CD14-positive monocyte (primary cell): ENCODE data around the gene LCA5. TPM values are rescaled to one million over a fixed set of nuclear protein-coding genes. Genes with fewer than 3 reads are reported as not detected.

ENCODE experiments used
- DNase-seq, 3 donors: peaks; one replicate each; pipeline ENCODE4 v3.0.0-alpha.2; 2011 to 2022
- H2AFZ ChIP-seq: 2 replicates; pipeline ENCODE4 v1.6.0; 2012; ENCODE audit warnings: mild to moderate bottlenecking, low read depth, low read length, inconsistent platforms; ENCODE audit not compliant: insufficient read depth, poor library complexity, severe bottlenecking
- H3K27ac ChIP-seq, 2 donors: 1 replicate in 1 of 2; 2 replicates in 1 of 2; pipeline ENCODE4 v1.5.1; 2012 to 2013; ENCODE audit warnings: low read length in 2 of 2, control low read depth in 1 of 2, inconsistent platforms in 1 of 2, low read depth in 1 of 2, mild to moderate bottlenecking in 1 of 2
- H3K27me3 ChIP-seq, 2 donors: one replicate each; pipeline versions ENCODE4 v1.6.0 to v1.6.1; 2011 to 2013; ENCODE audit warnings: low read length in 2 of 2; ENCODE audit not compliant: control insufficient read depth in 2 of 2, insufficient read depth in 2 of 2
- H3K36me3 ChIP-seq, 2 donors: replicated peaks in 1 of 2; 1 replicate in 1 of 2; 2 replicates in 1 of 2; pipeline versions ENCODE4 v1.5.1 to v1.6.1; 2012 to 2013; ENCODE audit warnings: low read length in 2 of 2, control low read depth in 1 of 2, inconsistent platforms in 1 of 2, mild to moderate bottlenecking in 1 of 2; ENCODE audit not compliant: insufficient read depth in 2 of 2, control insufficient read depth in 1 of 2
- H3K4me1 ChIP-seq, 2 donors: 1 replicate in 1 of 2; 2 replicates in 1 of 2; pipeline versions ENCODE4 v1.5.1 to v1.6.1; 2012 to 2013; ENCODE audit warnings: low read length in 2 of 2, control low read depth in 1 of 2, inconsistent platforms in 1 of 2, mild to moderate bottlenecking in 1 of 2, moderate library complexity in 1 of 2; ENCODE audit not compliant: insufficient read depth in 2 of 2, control insufficient read depth in 1 of 2
- H3K4me2 ChIP-seq: replicated peaks from 2 replicates; pipeline ENCODE3; 2012; ENCODE audit warnings: low read length, moderate library complexity, mild to moderate bottlenecking; ENCODE audit not compliant: poor library complexity, severe bottlenecking; ENCODE audit errors: extremely low read depth
- H3K4me3 ChIP-seq, 3 experiments: fragments of 200-600 bp in 1 of 3; sonication (generic) in 1 of 3; replicated peaks in 1 of 3; 1 replicate in 2 of 3; 2 replicates in 1 of 3; pipeline ENCODE4 v1.5.1; 2011 to 2013; ENCODE audit warnings: low read length in 3 of 3, mild to moderate bottlenecking in 3 of 3, control low read depth in 2 of 3, low read depth in 2 of 3, inconsistent platforms in 1 of 3, moderate library complexity in 1 of 3
- H3K79me2 ChIP-seq: 2 replicates; pipeline ENCODE4 v1.6.0; 2012; ENCODE audit warnings: mild to moderate bottlenecking, control low read depth, inconsistent platforms, low read length, moderate library complexity; ENCODE audit not compliant: insufficient read depth
- H3K9ac ChIP-seq: 2 replicates; pipeline ENCODE4 v1.6.0; 2017; ENCODE audit warnings: low read length, mild to moderate bottlenecking; ENCODE audit not compliant: insufficient read depth, poor library complexity, severe bottlenecking
- H3K9me3 ChIP-seq, 2 donors: replicated peaks in 1 of 2; 1 replicate in 1 of 2; 2 replicates in 1 of 2; pipeline versions ENCODE4 v1.5.1 to v1.6.1; 2012 to 2013; ENCODE audit warnings: low read length in 2 of 2, control low read depth in 1 of 2; ENCODE audit not compliant: control insufficient read depth in 1 of 2, insufficient read depth in 1 of 2
- H4K20me1 ChIP-seq: 2 replicates; pipeline ENCODE4 v1.6.0; 2012; ENCODE audit warnings: mild to moderate bottlenecking, low read length, control low read depth, moderate library complexity; ENCODE audit not compliant: insufficient read depth
- H3K27ac Mint-ChIP-seq, 7 donors: one replicate each; pipeline ENCODE4 v1.8.0; 2020; ENCODE audit warnings: mild to moderate bottlenecking in 7 of 7, mixed read lengths in 7 of 7, moderate library complexity in 6 of 7, inconsistent platforms in 2 of 7
- H3K27me3 Mint-ChIP-seq, 3 donors: one replicate each; pipeline ENCODE4 v1.8.0; 2021 to 2022; ENCODE audit warnings: low read depth in 3 of 3, mild to moderate bottlenecking in 3 of 3, mixed read lengths in 3 of 3, moderate library complexity in 3 of 3, inconsistent platforms in 1 of 3
- H3K36me3 Mint-ChIP-seq, 2 donors: one replicate each; pipeline ENCODE4 v1.8.0; 2020; ENCODE audit warnings: mixed read lengths in 2 of 2, inconsistent platforms in 1 of 2, mild to moderate bottlenecking in 1 of 2
- H3K4me1 Mint-ChIP-seq: one replicate; pipeline ENCODE4 v1.8.0; 2020; ENCODE audit warnings: mild to moderate bottlenecking, mixed read lengths
- H3K4me3 Mint-ChIP-seq, 2 donors: one replicate each; pipeline ENCODE4 v1.8.0; 2020; ENCODE audit warnings: mild to moderate bottlenecking in 2 of 2, mixed read lengths in 2 of 2, moderate library complexity in 1 of 2
- H3K9me3 Mint-ChIP-seq, 7 donors: one replicate each; pipeline ENCODE4 v1.8.0; 2020 to 2022; ENCODE audit warnings: mixed read lengths in 7 of 7, mild to moderate bottlenecking in 6 of 7, moderate library complexity in 6 of 7, inconsistent platforms in 2 of 7
- CTCF ChIP-seq: fragments of 200-600 bp; IDR thresholded peaks from one replicate; pipeline ENCODE4 v1.8.0; 2022; ENCODE audit warnings: antibody characterized with exemption, mild to moderate bottlenecking
- WGBS: methylation state at CpG from one replicate; pipeline ENCODE4 v1.1.5; 2013; ENCODE audit warnings: missing lambda C conversion rate; ENCODE audit not compliant: insufficient coverage; 5-methylcytosine and 5-hydroxymethylcytosine counted together
- intact Hi-C, 2 donors: fragments of 100-400 bp; cut with micrococcal nuclease; formaldehyde crosslinking; loops; one replicate each; pipeline versions ENCODE4 v1.15.0 to v1.15.1; 2023
- polyA plus RNA-seq, 3 donors: library from polyadenylated mRNA; depleted of rRNA in 1 of 3; unstranded in 2 of 3; stranded (reverse) in 1 of 3; fragments of 300-500 nt in 2 of 3; fragments of >200 nt in 1 of 3; fragmentation: Illumina TruSeq in 2 of 3; gene quantifications; 1 replicate in 2 of 3; 2 replicates in 1 of 3; pipeline ENCODE4 v1.2.3, GENCODE V29; 2012 to 2021

LCA5 gene
- polyA plus RNA-seq, 3 donors: 0.08 TPM; not detected in 2

- no peak overlapping the region for H3K4me3 Mint-ChIP-seq
- no peaks in the 10 kb centered on the region for H3K4me1 ChIP-seq
- peaks cover 0 to 3% (median under 1%) of the 10 kb centered on the region in 7 donors for H3K9me3 Mint-ChIP-seq
- H3K9me3 ChIP-seq: no peaks in the 10 kb centered on the region
- no peak overlapping the region for H3K9ac ChIP-seq
- H3K4me1 Mint-ChIP-seq: no peaks in the 10 kb centered on the region
- H3K79me2 ChIP-seq: no peaks in the 10 kb centered on the region
- no peak overlapping the region for H3K27ac Mint-ChIP-seq
- no peaks in the 10 kb centered on the region for H3K27me3 ChIP-seq
- intact Hi-C loops: no loop called here
- no peak overlapping the region for H2AFZ ChIP-seq
- TF ChIP-seq CTCF: no peak
- H3K27ac ChIP-seq: no peak overlapping the region
- WGBS: no CpG with 5 or more reads among the region's 1 CpG
- no peaks in the 10 kb centered on the region for H3K36me3 Mint-ChIP-seq
- H3K27me3 Mint-ChIP-seq: no peaks in the 10 kb centered on the region
- no peaks in the 10 kb centered on the region for H3K36me3 ChIP-seq
- DNase-seq: no peak
- H4K20me1 ChIP-seq: no peaks in the 10 kb centered on the region
- no peak overlapping the region for H3K4me3 ChIP-seq
- no peak overlapping the region for H3K4me2 ChIP-seq
These were observed 16.7 kb downstream of the LCA5 start for GRCh38 chr6:79520534-79520933.

- Histone ChIP-seq H3K36me3 (no peaks in the 10 kb centered on the region), H2AFZ (no peak overlapping the region), H3K4me2 (no peak overlapping the region), H4K20me1 (no peaks in the 10 kb centered on the region), H3K4me3 (no peak overlapping the region), H3K9me3 (no peaks in the 10 kb centered on the region), H3K27me3 (no peaks in the 10 kb centered on the region), H3K27ac (no peak overlapping the region), H3K9ac (no peak overlapping the region), H3K79me2 (no peaks in the 10 kb centered on the region), H3K4me1 (no peaks in the 10 kb centered on the region)
- intact Hi-C loops: no loop called here
- no peaks in the 10 kb centered on the region for H3K9me3 Mint-ChIP-seq
- no peak for TF ChIP-seq CTCF
- H3K4me3 Mint-ChIP-seq: no peak overlapping the region
- no peaks in the 10 kb centered on the region for H3K36me3 Mint-ChIP-seq
- H3K27ac Mint-ChIP-seq: no peak overlapping the region
- H3K27me3 Mint-ChIP-seq: no peaks in the 10 kb centered on the region
- no peak for DNase-seq
- H3K4me1 Mint-ChIP-seq: no peaks in the 10 kb centered on the region
These were observed 18.4 kb downstream of the LCA5 start for GRCh38 chr6:79518842-79519241.
